GM12874 (cell line): ENCODE measurements around the gene KRT86.

Experiments used
- CTCF ChIP-seq: IDR thresholded peaks from 2 replicates; pipeline ENCODE4 v1.5.1; 2011; ENCODE audit warnings: low read depth, mild to moderate bottlenecking, control low read depth, low read length, moderate library complexity; ENCODE audit not compliant: insufficient read depth

KRT86 gene

DNA sequence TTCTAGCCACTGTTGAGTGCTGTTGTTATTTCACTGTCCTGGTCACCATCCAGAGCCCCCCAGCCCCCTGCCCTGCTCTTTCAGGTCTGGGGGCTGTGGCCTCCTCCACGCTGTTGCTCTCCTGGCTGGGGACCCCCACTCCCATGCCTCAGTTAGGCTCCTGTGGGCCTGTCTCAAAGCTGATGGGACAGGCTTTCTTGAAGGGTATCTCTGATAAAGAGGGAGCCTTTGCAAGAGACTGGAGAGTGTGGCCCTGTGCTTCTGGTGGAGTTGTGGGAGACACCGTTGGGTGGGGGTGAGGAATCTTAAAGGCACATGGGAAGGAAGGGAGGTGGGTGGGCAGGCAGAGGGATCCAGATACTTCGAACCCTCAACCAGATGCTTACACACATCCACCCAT is 12.2 kb upstream of the KRT86 start:
- no peak for TF ChIP-seq CTCF

DNA sequence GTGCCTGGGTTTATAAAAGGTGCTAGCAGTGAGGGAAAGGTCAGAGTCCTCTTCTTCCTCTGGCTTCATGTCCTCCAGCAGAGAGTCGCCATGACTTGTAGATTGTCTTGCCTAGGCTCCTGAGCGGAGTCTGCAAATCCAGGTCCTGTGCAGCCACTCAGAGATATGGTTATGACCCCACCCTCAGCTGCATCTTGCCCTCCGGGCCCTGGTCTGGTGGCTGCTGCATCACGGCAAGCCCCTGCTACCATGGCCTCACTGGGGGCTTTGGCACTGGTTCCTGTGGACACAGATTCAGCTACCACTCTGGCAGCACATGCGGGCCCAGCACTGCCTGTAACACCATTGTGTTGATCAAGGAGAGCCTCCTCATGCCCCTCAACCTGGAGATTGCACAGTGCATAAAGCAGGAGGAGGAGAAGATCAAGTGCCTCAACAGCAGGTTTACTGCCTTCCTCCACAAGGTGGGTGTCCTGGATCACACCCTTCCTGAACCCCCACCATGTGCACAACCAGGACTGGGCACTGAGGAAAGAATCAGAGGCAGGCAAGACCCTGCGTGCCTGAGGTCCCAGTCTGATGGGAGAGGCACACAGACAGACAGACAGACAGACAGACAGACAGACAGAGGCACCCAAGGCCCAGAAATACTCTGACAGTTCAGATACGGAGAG is 10.5 kb upstream of the KRT86 start:
- no peak for TF ChIP-seq CTCF

GRCh38 chr12:52264435-52264825 is 10.0 kb upstream of the KRT86 start:
- TF ChIP-seq CTCF, result no peak

DNA sequence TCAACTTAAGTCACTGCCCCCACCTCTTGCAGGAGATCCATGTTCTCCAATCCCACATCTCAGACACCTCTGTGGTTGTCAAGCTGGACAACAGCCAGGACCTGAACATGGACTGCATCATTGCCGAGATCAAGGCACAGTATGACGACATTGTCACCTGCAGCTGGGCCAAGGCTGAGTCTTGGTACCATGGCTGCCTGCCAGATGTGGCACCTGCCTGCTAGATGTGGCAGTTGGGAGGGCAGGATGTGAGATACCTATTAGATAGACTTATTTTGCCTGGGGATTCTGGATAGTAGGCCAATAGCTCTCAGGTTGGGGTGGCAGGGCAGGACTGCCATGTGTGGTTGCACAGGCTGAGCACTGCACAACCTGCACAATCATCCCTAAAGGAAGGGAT is 7.9 kb upstream of the KRT86 start:
- TF ChIP-seq CTCF, result no peak

DNA sequence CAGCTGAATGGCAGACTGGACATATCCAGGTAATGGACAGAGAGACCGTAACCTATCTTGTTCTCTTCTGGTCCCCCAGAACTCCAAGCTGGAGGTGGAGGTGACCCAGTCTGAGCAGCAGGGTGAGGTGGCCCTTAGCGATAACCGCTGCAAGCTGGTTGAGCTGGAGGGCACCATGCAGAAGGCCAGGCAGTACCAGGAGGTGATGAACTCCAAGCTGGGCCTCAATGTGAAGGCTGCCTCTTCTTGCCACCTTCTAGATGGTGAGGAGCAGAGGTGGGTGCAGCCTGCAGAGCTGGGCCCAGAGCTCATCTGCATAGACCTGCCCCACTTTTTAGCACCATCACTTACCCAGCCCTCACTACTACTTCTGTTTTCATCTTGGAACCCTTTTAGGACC is 7.2 kb upstream of the KRT86 start:
- TF ChIP-seq CTCF, result no peak

DNA sequence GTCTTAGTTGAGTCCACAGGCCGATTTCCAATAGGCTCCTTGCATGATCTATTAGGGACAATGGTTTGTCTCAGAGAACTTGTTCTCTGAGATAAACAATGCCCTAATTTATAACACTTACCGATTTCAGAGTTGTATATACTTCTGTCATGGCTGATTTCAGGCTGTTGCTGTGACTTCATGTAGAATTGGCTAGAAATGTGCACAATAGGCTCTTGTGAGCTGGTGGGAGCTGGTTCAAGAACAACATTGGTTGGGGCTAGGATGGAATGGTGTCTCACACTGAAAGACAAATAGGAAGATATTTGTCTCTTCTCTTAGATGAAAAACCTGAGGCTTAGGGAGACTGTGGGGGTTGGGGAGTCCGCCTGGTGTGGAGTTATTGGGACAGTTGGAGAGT is 6.7 kb upstream of the KRT86 start:
- TF ChIP-seq CTCF, result no peak

DNA sequence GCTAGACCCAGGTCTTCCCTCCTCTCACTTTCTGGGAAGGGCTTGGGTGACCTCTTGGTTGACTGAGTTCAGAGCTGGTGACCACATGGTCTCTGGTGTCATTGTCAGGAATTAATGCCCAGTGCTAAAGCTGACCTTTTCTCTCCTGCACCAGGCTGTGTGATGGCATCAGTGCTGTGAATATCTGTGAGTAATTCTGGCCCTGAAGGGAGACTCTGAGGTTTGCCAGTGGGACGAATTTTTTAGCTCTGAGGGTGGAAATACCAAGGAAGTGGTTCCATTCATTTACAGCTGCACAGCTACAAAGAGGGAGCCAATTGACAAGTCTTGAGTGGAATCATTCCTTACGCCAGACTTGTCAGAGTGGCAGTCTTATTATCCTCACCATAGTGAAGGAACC is 6.2 kb upstream of the KRT86 start:
- TF ChIP-seq CTCF, result no peak

DNA sequence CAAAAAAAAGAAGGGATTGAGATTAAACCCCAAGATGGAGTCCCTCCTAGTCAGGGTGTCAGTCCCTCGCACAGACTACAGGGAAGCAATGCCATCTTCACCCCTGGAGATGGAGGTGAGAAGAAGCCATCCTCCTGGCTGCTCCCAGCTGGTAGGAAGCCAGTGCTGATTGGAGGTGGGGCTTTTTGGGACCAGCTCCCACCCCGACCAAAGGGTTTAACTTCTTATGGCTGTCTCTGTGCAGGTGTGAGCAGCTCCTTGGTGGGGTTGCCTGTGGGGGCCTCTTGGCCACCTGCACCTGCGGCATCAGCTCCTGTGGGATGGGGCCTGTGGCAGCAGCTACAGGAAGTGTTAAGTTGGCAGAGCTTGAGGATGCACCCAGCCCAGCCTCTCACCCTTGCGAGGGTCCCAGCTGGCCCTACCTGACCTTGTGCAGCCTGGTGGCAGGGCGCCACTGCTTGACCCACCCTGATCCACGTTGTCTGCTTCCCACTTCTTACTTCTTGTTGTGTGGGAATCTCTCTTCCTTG is 3.8 kb upstream of the KRT86 start:
- no peak for TF ChIP-seq CTCF
